ENCODE results near the gene HOXD9.

The HOXD9 gene

GRCh38 chr2:176111846-176112374 is 10.6 kb upstream of the HOXD9 start:
- peak; percentile 58 for DNase-seq

GRCh38 chr2:176112375-176113302 is 9.9 kb upstream of the HOXD9 start:
- DNase-seq = peak; percentile 56

- peak; percentile 96 for DNase-seq
Observed at GRCh38 chr2:176114120-176114929, 8.2 kb upstream of the HOXD9 start.

GRCh38 chr2:176114930-176115625 is 7.4 kb upstream of the HOXD9 start:
- peak; percentile 34 for DNase-seq

GRCh38 chr2:176115883-176116813 is 6.4 kb upstream of the HOXD9 start, which contains the start of gene HOXD10:
Gene HOXD10 (plus strand): TSS chr2:176116778. CDS start chr2:176116834, 56 bp downstream.
- DNase-seq = no peak

GRCh38 chr2:176117162-176117822 is 5.2 kb upstream of the HOXD9 start:
- no peak for DNase-seq

- no peak for DNase-seq
Observed at GRCh38 chr2:176117823-176118371, 4.6 kb upstream of the HOXD9 start.

- no peak for DNase-seq
Observed at GRCh38 chr2:176118601-176119339, 3.7 kb upstream of the HOXD9 start.

GRCh38 chr2:176120364-176121189 is 1.9 kb upstream of the HOXD9 start:
- no peak for DNase-seq

- DNase-seq = no peak
Observed at GRCh38 chr2:176121190-176122051, 1.1 kb upstream of the HOXD9 start.

GRCh38 chr2:176122052-176122682 is 352 bp upstream of the HOXD9 start:
- DNase-seq = no peak

GRCh38 chr2:176123411-176124109 is 1.0 kb downstream of the HOXD9 start:
- DNase-seq = no peak

- no peak for DNase-seq
Observed at GRCh38 chr2:176124110-176124946, 1.8 kb downstream of the HOXD9 start.

- no peak for DNase-seq
Observed at GRCh38 chr2:176124947-176125771, 2.6 kb downstream of the HOXD9 start.

- DNase-seq = no peak
Observed at GRCh38 chr2:176125772-176126054, 3.2 kb downstream of the HOXD9 start.
